KMS-11 (cell line): ENCODE results near the gene MYOM3.

ENCODE experiments used
- H2AFZ ChIP-seq: fragments of 200-600 bp; sonication (generic); 2 replicates; pipeline ENCODE4 v1.6.1; 2016; ENCODE audit warnings: antibody characterized with exemption, mixed run types, low read depth
- H3K27ac ChIP-seq: fragments of 200-600 bp; sonication (generic); 2 replicates; pipeline ENCODE4 v1.6.1; 2016; ENCODE audit warnings: mild to moderate bottlenecking, mixed run types
- H3K27me3 ChIP-seq: fragments of 200-600 bp; sonication (generic); 2 replicates; pipeline ENCODE4 v1.6.1; 2017; ENCODE audit warnings: mild to moderate bottlenecking, low read depth, mixed run types, moderate library complexity; ENCODE audit not compliant: insufficient read depth
- H3K36me3 ChIP-seq: fragments of 200-600 bp; sonication (generic); 2 replicates; pipeline ENCODE4 v1.6.1; 2017; ENCODE audit warnings: mild to moderate bottlenecking, mixed run types; ENCODE audit not compliant: insufficient read depth
- H3K4me1 ChIP-seq: fragments of 200-600 bp; sonication (generic); 2 replicates; pipeline ENCODE4 v1.6.1; 2016; ENCODE audit warnings: mild to moderate bottlenecking, low read depth, mixed run types; ENCODE audit not compliant: poor library complexity, severe bottlenecking
- H3K4me2 ChIP-seq: fragments of 200-600 bp; sonication (generic); 2 replicates; pipeline ENCODE4 v1.7.0; 2016; ENCODE audit warnings: mild to moderate bottlenecking, mixed run types
- H3K4me3 ChIP-seq: fragments of 200-600 bp; sonication (generic); IDR thresholded peaks from 2 replicates; pipeline ENCODE4 v1.6.1; 2017; ENCODE audit warnings: low read depth, low read length, mixed read lengths; ENCODE audit not compliant: insufficient read depth
- H3K79me2 ChIP-seq: fragments of 200-600 bp; sonication (generic); 2 replicates; pipeline ENCODE4 v1.6.1; 2016; ENCODE audit warnings: low read depth, mixed run types; ENCODE audit not compliant: insufficient read depth
- H3K9ac ChIP-seq: fragments of 200-600 bp; sonication (generic); 2 replicates; pipeline ENCODE4 v1.6.1; 2016; ENCODE audit warnings: mild to moderate bottlenecking, mixed run types
- H4K20me1 ChIP-seq: fragments of 200-600 bp; sonication (generic); 2 replicates; pipeline ENCODE4 v1.6.1; 2016; ENCODE audit warnings: mild to moderate bottlenecking, mixed run types; ENCODE audit not compliant: insufficient read depth
- TF ChIP-seq, protein P1 (sequence below): fragments of 200-600 bp; sonication (generic); conservative IDR thresholded peaks from 2 replicates; pipeline ENCODE4 v1.6.1; 2017; ENCODE audit warnings: low read depth, mild to moderate bottlenecking, antibody characterized with exemption, low read length, moderate library complexity, mixed read lengths

Gene MYOM3

DNA sequence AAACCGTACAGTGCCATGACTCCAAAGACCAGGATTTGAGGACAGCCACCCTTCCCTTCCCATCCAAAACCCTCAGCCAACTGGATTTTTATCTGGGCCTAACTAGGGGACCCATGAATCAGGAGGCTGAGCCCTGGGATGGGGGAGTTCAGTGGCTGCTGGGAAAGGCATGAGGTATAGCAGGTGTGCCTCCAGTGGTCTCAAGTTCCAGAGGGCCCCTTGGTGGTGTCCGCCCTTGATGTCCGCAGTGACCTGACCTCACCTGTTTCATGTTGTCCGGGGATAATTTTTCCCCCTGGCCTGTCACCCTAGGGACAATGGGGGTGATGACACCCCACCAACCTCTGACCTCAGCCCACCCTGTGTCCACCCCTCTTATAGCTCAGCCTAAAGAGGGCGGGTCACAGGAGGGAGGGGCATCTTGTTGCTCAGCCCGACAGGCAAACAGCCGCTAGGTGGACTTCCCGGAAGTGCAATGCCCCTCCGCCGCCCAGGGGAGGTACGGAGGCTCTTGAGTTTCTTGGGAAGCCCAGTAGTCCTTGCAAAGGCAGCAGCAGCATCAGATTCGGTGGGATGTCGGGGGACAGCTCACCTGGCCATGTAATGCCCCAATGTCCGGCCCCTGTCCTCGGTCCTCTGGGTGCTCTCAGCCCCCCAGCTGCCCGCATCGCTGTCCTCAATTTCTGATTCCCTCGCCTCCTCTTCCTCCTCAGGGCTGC, 44.8 kb upstream of the MYOM3 start:
- H3K27me3 ChIP-seq, result no peaks in the 10 kb centered on the region
- H4K20me1 ChIP-seq, result no peaks in the 10 kb centered on the region
- no peak overlapping the region for H3K4me3 ChIP-seq
- H3K27ac ChIP-seq, result no peak overlapping the region
- no peaks in the 10 kb centered on the region for H3K36me3 ChIP-seq
- H3K4me2 ChIP-seq, result no peak overlapping the region
- H3K9ac ChIP-seq, result no peak overlapping the region
- no peaks in the 10 kb centered on the region for H3K79me2 ChIP-seq
- TF ChIP-seq, protein P1, sequence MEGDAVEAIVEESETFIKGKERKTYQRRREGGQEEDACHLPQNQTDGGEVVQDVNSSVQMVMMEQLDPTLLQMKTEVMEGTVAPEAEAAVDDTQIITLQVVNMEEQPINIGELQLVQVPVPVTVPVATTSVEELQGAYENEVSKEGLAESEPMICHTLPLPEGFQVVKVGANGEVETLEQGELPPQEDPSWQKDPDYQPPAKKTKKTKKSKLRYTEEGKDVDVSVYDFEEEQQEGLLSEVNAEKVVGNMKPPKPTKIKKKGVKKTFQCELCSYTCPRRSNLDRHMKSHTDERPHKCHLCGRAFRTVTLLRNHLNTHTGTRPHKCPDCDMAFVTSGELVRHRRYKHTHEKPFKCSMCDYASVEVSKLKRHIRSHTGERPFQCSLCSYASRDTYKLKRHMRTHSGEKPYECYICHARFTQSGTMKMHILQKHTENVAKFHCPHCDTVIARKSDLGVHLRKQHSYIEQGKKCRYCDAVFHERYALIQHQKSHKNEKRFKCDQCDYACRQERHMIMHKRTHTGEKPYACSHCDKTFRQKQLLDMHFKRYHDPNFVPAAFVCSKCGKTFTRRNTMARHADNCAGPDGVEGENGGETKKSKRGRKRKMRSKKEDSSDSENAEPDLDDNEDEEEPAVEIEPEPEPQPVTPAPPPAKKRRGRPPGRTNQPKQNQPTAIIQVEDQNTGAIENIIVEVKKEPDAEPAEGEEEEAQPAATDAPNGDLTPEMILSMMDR, result no peak
- H3K4me1 ChIP-seq, result no peaks in the 10 kb centered on the region
- H2AFZ ChIP-seq, result no peak overlapping the region

DNA sequence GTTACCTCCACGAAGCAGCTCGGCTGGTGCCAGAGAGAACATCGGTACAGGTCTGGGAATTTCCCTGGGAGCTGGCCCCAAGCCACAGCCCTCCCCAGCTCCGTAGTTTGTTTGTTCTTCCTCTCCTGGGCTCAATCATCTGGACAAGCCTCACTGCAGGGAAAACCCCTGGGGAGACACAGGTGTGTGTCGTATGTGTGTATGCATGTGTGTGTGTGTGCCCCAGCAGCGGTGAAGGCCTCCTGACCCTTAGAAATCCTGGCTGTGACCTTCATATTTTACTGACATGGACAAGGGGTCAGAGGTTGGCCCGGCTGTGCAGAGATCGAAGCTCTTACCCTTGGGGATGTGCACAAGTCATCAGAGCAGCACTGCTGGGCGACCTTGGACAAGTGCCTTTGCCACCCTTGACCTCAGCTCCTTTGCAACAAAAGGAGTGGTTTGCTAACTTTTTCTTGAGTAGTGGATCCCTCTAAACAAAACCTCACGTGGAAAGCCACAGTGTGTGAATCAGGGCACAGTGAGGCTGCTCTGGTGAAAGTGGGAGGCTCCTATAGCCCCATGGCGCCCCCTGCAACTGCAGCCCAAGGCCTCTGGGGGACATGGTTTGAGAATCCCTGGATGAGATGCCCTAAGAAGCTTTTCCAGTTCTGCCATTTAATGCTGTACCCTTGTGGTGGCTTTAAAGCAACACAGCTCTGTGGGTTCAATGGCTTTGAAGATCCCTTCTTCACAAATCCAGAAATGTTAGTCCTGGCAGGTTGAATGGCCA, 43.3 kb upstream of the MYOM3 start:
- H3K9ac ChIP-seq, result no peak overlapping the region

GRCh38 chr1:24154215-24154614, 42.3 kb upstream of the MYOM3 start:
- H3K27ac ChIP-seq, result no peak overlapping the region
- H3K27me3 ChIP-seq, result no peaks in the 10 kb centered on the region
- TF ChIP-seq, protein P1, result no peak
- no peak overlapping the region for H3K4me2 ChIP-seq
- no peak overlapping the region for H3K4me3 ChIP-seq
- H3K4me1 ChIP-seq, result peaks cover 14% of the 10 kb centered on the region
- no peaks in the 10 kb centered on the region for H3K36me3 ChIP-seq
- no peaks in the 10 kb centered on the region for H3K79me2 ChIP-seq
- no peak overlapping the region for H3K9ac ChIP-seq
- H2AFZ ChIP-seq, result no peak overlapping the region
- no peaks in the 10 kb centered on the region for H4K20me1 ChIP-seq

More for the DNA sequence above, 43.3 kb upstream of the MYOM3 start:
- H3K4me3 ChIP-seq, result no peak overlapping the region
- no peaks in the 10 kb centered on the region for H3K36me3 ChIP-seq
- no peaks in the 10 kb centered on the region for H3K79me2 ChIP-seq
- no peaks in the 10 kb centered on the region for H4K20me1 ChIP-seq
- no peak overlapping the region for H3K27ac ChIP-seq
- no peak overlapping the region for H3K4me2 ChIP-seq
- TF ChIP-seq, protein P1, result no peak
- H3K4me1 ChIP-seq, result peaks cover 11% of the 10 kb centered on the region
- no peaks in the 10 kb centered on the region for H3K27me3 ChIP-seq
- H2AFZ ChIP-seq, result no peak overlapping the region

GRCh38 chr1:24152631-24153494, 40.9 kb upstream of the MYOM3 start:
- H3K4me1 ChIP-seq, result peaks cover 14% of the 10 kb centered on the region
- H2AFZ ChIP-seq, result no peak overlapping the region
- TF ChIP-seq, protein P1, result no peak
- no peak overlapping the region for H3K9ac ChIP-seq
- H3K4me3 ChIP-seq, result no peak overlapping the region
- H3K79me2 ChIP-seq, result no peaks in the 10 kb centered on the region
- H3K27ac ChIP-seq, result no peak overlapping the region
- no peaks in the 10 kb centered on the region for H3K27me3 ChIP-seq
- no peaks in the 10 kb centered on the region for H4K20me1 ChIP-seq
- no peak overlapping the region for H3K4me2 ChIP-seq
- no peaks in the 10 kb centered on the region for H3K36me3 ChIP-seq
